Left ventricle myocardium inferior (tissue), 1 donor: ENCODE results near the gene LRRN2. TPM values are rescaled to one million over a fixed set of nuclear protein-coding genes. Genes with fewer than 3 reads are reported as not detected.

Experiments
- DNase-seq: peaks from one replicate; pipeline ENCODE4 v3.0.0-alpha.2; 2020
- H3K27ac ChIP-seq: fragments of 200-600 bp; replicated peaks from 2 replicates; pipeline ENCODE4 v1.8.0; 2021
- H3K27me3 ChIP-seq: fragments of 200-600 bp; 2 replicates; pipeline ENCODE4 v1.8.0; 2021; ENCODE audit warnings: low read depth
- H3K36me3 ChIP-seq: fragments of 200-600 bp; 2 replicates; pipeline ENCODE4 v1.8.0; 2021
- H3K4me1 ChIP-seq: fragments of 200-600 bp; 2 replicates; pipeline ENCODE4 v1.8.0; 2021
- H3K4me3 ChIP-seq: fragments of 200-600 bp; 2 replicates; pipeline ENCODE4 v1.8.0; 2021; ENCODE audit warnings: mild to moderate bottlenecking, moderate library complexity
- H3K9me3 ChIP-seq: fragments of 200-600 bp; replicated peaks from 2 replicates; pipeline ENCODE4 v1.8.0; 2021
- intact Hi-C: fragments of 100-400 bp; cut with micrococcal nuclease; formaldehyde crosslinking; loops from one replicate; pipeline ENCODE4 v1.11.0; 2022
- total RNA-seq: library from RNA; stranded (reverse); fragmentation: NEBNext Ultra II Directional; extraction: Animal tissue kit (Norgen Biotek cat#: 25700); gene quantifications from one replicate; pipeline ENCODE4 v1.2.1, GENCODE V29; 2021
- TF ChIP-seq, protein P1 (sequence below): fragments of 200-600 bp; IDR thresholded peaks from 2 replicates; pipeline ENCODE4 v1.8.0; 2021; ENCODE audit warnings: antibody characterized with exemption, mild to moderate bottlenecking, borderline replicate concordance
- donor health status: DM: no; HTN: yes; CAD: no; lungs with severe emphysema.

LRRN2 gene
- total RNA-seq, 1 donor from 2014 or later = 1.4 TPM

DNA sequence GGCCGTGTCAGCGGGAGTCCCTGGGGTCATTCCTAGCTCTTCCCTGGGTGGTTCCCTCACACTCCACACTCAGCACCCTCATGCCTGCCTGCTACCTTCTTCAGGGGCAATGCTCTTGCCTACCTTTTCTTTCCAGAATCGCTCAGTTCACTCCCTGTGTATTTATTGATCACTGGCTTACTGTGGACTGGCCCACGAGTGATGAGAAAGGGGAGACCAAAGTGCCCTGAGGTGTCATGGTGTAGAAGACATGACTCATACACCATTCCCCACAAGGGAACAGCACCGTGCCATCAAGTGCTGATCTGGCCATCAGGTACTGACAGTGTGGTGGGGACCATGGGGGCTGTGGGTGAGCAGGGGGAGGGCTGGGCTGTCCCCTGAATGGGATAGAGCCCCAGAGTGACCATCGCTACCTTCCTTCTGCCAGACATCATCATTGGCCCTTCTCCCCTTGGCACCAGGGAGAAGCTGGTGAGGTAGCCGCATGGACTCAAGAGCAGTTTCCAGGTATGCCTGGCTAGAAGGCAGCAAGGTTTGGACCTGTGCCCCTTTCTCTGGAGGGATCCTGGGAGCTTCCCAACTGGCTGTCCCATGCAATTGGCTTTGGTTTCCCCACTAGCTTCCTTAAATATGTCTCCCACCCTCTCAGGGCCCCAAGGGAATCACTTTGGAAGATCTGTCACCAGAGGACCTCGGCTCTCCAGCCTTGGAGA lies 17.2 kb upstream of the LRRN2 start:
- TF ChIP-seq, protein P1, sequence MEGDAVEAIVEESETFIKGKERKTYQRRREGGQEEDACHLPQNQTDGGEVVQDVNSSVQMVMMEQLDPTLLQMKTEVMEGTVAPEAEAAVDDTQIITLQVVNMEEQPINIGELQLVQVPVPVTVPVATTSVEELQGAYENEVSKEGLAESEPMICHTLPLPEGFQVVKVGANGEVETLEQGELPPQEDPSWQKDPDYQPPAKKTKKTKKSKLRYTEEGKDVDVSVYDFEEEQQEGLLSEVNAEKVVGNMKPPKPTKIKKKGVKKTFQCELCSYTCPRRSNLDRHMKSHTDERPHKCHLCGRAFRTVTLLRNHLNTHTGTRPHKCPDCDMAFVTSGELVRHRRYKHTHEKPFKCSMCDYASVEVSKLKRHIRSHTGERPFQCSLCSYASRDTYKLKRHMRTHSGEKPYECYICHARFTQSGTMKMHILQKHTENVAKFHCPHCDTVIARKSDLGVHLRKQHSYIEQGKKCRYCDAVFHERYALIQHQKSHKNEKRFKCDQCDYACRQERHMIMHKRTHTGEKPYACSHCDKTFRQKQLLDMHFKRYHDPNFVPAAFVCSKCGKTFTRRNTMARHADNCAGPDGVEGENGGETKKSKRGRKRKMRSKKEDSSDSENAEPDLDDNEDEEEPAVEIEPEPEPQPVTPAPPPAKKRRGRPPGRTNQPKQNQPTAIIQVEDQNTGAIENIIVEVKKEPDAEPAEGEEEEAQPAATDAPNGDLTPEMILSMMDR = no peak
- no peak overlapping the region for H3K4me3 ChIP-seq
- intact Hi-C loops = no loop called here
- no peak for DNase-seq
- no peak overlapping the region for H3K27ac ChIP-seq
- peaks cover 51% of the 10 kb centered on the region for H3K27me3 ChIP-seq
- no peaks in the 10 kb centered on the region for H3K4me1 ChIP-seq
- no peaks in the 10 kb centered on the region for H3K36me3 ChIP-seq
- H3K9me3 ChIP-seq = no peaks in the 10 kb centered on the region

- H3K27me3 ChIP-seq = peaks cover 51% of the 10 kb centered on the region
- TF ChIP-seq, protein P1 = no peak
- H3K9me3 ChIP-seq = no peaks in the 10 kb centered on the region
- no peak for DNase-seq
- no peak overlapping the region for H3K27ac ChIP-seq
- H3K36me3 ChIP-seq = no peaks in the 10 kb centered on the region
- no peak overlapping the region for H3K4me3 ChIP-seq
- intact Hi-C loops = no loop called here
- H3K4me1 ChIP-seq = no peaks in the 10 kb centered on the region
These were observed 15.7 kb upstream of the LRRN2 start for GRCh38 chr1:204701229-204701628.

DNA sequence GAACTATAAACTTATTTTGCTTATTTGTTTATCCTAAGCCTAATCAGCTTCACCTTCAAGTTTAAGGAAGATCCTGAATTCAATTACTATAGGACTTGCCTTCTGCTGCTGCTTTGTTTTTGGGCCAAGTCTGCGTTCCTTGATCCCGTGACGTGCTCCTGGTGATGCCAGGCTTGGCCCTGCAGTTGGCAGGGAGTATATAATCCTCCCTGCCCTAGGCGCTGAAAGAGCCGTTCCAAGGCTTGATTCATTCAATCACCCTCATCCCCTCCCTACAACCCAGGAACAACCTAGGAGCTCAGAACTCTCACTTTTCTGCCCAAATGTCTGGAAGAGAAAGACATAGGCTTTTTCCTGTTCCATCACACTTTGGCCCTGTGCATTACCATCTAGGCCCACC lies 12.4 kb upstream of the LRRN2 start:
- Histone ChIP-seq H3K4me1 (no peaks in the 10 kb centered on the region), H3K27ac (no peak overlapping the region), H3K9me3 (no peaks in the 10 kb centered on the region), H3K36me3 (no peaks in the 10 kb centered on the region), H3K4me3 (no peak overlapping the region), H3K27me3 (peaks cover 62% of the 10 kb centered on the region)
- TF ChIP-seq, protein P1 = no peak
- intact Hi-C loops = no loop called here
- DNase-seq = no peak

- Histone ChIP-seq H3K36me3 (no peaks in the 10 kb centered on the region), H3K27me3 (peaks cover 60% of the 10 kb centered on the region)
These were observed 11.1 kb upstream of the LRRN2 start for GRCh38 chr1:204696606-204697005.

GRCh38 chr1:204695692-204696091 lies 10.2 kb upstream of the LRRN2 start:
- no peak for DNase-seq
- H3K4me1 ChIP-seq = no peaks in the 10 kb centered on the region
- TF ChIP-seq, protein P1 = no peak
- H3K27me3 ChIP-seq = peaks cover 60% of the 10 kb centered on the region
- H3K36me3 ChIP-seq = no peaks in the 10 kb centered on the region
- H3K27ac ChIP-seq = no peak overlapping the region
- no peak overlapping the region for H3K4me3 ChIP-seq
- intact Hi-C loops = no loop called here
- H3K9me3 ChIP-seq = no peaks in the 10 kb centered on the region

More at GRCh38 chr1:204696606-204697005, 11.1 kb upstream of the LRRN2 start:
- H3K27ac ChIP-seq = no peak overlapping the region
- intact Hi-C loops = no loop called here
- TF ChIP-seq, protein P1 = no peak
- H3K9me3 ChIP-seq = no peaks in the 10 kb centered on the region
- no peak overlapping the region for H3K4me3 ChIP-seq
- DNase-seq = no peak
- no peaks in the 10 kb centered on the region for H3K4me1 ChIP-seq
